GM19351 (cell line): ENCODE data around the gene TNKS1BP1.
"Not testable (repeated sequence)": the region's sequence is repeated elsewhere in the genome, so short reads cannot be mapped to it uniquely, and the experiment has no call there.

Experiments used
- ATAC-seq: cut with Tn5 transposase; IDR thresholded peaks from one replicate; pipeline ENCODE4 v1.9.1; 2021; ENCODE audit warnings: mild to moderate bottlenecking, moderate library complexity; ENCODE audit not compliant: unreplicated experiment

Gene TNKS1BP1

DNA sequence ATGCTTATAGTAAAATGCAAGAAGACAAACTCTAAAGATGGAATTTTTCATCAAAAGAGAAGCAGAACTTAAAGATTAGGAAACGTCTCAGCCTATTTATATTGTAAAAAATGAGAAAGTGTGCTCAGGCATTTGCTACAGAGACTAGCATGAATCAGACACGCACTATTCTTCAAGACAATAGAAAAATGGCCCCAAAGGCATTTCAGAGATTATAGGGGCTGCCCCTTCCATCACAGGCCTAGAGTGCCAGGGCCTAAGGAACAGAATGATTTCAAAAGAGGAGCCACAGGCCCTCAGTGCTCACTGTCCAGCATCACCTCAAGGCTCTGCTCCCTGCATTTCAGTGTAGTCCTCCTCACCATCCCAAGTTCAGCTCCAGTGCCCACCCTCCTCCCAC is 27.5 kb downstream of the TNKS1BP1 start:
- no peak for ATAC-seq

DNA sequence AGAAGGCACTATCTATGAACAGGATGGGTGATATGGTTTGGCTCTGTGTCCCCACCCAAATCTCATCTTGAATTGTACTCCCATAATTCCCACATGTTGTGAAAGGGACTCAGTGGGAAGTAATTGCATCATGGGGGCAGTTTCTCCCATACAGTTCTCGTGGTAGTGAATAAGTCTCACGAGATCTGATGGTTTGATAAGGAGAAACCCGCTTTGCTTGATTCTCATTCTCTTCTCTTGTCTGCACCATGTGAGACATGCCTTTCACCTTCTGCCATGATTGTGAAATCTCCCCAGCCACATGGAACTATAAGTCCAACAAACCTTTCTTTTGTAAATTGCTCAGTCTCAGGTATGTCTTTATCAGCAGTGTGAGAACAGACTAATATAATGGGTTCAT is 28.5 kb downstream of the TNKS1BP1 start:
- not testable (repeated sequence) for ATAC-seq

DNA sequence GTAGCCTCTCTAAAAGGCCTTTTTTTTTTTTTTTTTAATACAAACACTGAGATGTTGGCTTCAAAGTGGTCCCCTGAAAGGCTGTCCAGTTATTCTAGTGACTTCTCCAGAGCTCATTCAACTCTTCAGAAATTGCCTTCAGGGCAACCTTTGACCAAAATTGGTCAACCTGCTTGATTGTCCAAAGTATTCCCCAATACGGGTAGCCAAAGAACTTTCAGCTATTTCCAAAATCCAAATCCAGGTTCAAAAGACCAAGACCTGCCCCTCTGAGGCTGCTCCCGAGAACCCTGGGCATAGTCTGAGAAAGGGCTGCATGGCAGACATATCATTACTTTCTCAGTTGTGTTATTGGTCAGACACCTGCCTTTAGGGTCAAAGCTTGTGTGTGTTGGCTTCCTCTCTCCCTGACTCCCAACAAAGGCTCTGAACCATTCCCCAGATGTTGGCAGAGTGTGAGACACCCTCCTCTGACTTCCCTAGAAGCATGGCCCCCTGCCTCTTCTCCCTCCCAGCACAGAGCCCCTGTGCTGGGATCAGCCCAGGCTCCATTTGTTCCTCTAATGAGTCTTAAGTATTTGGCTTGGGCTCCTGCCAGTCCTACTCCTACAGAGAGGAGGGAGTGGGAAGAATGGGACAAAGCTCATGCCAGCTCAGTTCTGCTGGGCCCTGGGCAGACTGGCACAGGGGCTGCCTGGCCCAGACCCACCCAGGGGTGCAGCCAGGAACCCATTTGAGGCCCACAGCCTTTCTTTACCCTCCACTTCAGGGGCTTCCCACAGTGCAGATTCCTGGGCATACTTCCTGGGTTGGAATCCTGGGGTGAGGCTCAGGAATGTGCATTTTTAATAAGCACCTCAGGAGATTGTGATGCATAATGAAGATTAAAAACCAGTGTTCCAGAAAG is 30.3 kb downstream of the TNKS1BP1 start:
- ATAC-seq = no peak

DNA sequence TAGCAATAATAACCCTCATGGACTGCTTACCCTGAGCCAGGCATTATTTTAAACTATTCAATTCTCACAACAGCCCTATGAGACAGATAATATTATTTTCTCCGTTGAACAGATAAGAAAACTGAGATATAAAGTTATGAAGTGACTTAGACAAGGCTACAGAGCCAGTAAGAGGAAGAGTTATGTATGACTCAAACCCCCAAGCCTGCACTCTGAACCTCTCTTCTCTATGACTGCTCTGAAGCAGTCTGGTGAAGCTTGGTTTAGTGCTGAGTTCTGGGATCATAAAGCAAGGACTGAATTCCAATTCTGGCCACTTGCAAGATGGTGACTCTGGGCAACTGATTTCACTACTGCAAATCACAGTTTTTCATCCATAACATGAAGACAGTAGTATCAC is 34.5 kb downstream of the TNKS1BP1 start:
- no peak for ATAC-seq

DNA sequence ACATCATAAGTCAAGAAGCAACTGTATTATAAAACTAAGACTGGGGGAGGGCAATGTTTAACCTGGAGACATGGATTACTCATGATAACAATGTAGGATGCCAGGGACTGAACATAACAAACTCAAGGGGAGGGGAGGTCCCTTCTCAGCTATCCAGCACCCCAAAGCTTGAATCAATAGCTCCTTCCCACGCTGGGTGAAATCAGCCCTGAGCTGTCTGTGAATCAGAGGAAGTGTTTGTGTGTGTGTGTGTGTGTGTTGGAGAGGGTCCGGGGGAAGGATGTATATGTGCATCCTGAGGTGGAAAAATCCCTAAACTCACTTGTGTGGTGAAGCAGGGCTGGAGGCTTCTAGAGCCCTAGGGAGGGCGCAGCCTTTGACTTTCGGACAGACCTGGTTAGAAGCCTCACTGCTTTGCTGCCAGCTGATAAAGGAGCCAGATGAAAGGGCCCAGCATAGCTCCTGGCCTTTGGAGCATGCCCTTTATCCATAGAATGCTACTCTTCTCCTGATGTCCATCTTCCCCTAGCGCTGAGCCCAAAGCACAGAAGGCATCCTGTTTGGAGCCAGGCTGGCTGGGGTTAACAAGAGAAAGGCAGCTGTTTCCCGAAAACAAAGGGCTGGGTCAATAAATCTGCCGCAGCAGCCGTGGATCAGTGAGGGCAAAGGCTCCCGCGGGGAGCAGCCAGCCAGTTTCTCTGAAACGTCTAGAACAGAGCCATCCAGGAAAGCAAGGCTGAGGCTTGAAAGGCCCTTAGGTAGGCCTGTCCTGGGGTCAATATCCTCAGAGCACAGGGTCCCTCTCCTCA is 35.8 kb downstream of the TNKS1BP1 start:
- ATAC-seq = no peak

DNA sequence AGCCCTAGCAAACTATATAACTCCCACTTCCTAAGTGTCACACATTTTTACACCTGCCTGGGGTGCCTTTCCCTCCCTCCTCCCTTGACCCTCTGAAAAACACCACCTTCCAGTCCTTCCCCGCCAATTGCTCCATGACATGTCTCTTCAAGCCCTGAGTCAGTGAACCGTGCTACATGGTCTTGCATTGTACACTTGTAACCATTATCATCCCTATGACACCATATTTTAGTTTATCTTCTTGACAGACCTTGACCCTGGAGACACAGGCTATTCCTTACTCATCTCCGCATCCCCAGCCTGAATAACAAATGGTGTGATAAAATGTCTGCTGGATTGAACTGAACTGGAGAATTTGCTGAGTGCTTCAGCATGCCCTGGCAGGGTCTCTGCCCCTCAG is 36.9 kb downstream of the TNKS1BP1 start:
- ATAC-seq = no peak

DNA sequence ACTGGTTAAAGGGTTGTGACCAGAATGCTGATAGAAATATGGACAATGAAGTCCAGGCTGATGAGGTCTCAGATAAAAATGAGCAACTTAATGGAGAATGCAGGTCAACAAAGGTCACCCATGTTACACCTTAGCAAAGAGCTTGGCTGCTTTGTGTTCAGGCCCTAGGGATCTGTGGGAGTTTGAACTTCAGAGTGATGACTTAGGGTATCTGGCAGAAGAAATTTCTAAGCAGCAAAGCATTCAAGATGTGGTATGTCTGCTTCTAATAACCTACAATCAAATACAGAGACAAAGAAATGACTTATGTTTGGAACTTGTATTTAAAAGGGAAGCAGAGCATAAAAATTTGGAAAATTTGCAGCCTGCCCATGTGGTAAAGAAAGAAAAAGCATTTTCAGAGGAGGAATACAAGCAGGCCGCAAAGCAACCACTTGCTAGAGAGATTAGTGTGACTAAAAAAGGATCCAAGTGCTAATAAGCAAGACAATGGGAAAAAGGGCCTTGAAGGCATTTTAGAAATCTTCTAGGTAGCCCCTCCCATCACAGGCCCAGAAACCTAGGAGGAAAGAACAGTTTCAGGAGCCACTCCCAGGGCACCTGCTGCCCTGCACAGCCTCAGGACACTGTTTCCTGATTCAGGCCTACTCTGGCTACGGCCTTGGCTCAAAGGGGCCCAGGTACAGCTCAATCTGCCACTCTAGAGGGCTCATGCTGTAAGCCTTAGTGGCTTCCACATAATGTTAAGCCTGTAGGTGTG is 41.3 kb downstream of the TNKS1BP1 start:
- no peak for ATAC-seq

DNA sequence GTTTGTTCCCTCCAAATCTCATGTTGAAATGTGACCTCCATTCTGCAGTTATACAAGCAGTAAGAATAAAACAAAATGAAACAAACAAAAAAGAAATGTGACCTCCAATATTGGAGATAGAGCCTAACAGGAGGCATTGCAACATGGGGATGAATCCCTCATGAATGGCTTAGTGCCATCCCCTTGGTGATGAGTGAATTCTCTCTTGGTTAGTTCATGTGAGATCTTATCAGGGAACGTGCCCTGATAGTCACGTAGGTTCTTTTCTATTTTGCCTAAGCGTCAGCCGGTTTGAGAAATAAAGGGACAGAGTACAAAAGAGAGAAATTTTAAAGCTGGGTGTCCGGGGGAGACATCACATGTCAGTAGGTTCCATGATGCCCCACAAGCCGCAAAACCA is 43.2 kb downstream of the TNKS1BP1 start:
- not testable (repeated sequence) for ATAC-seq

DNA sequence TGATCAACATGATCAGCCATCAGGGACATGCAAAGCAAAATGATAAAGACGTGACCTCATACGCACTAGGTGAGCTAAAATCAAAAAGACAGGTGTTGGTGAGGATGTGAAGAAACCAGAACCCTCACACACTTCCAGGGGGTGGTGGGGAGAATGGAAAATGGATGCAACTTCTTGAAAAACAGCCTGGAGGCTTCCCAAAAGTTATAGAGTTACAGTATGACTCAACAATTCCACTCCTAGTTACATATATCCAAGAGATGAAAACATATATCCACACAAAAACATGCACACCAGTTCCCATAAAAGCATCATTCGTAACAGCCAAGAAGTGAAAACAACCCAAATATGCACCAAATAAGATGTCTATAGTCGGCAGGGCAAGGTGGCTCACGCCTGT is 45.6 kb downstream of the TNKS1BP1 start:
- ATAC-seq = no peak

DNA sequence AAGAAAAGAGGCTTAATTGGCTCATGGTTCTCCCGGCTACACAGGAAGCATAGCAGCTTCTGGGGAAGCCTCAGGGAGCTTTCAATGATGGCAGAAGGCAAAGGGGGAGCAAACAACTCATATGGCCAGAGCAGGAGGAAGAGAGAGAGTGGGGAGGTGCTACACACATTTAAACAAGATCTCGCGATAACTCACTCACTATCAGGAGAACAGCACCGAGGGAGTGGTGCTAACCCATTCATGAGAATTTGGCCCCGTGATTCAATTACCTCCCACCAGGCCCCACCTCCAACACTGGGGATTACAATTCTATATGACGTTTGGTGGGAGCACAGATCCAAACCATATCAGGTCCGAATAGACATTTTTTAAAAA is 46.0 kb downstream of the TNKS1BP1 start:
- ATAC-seq = no peak

DNA sequence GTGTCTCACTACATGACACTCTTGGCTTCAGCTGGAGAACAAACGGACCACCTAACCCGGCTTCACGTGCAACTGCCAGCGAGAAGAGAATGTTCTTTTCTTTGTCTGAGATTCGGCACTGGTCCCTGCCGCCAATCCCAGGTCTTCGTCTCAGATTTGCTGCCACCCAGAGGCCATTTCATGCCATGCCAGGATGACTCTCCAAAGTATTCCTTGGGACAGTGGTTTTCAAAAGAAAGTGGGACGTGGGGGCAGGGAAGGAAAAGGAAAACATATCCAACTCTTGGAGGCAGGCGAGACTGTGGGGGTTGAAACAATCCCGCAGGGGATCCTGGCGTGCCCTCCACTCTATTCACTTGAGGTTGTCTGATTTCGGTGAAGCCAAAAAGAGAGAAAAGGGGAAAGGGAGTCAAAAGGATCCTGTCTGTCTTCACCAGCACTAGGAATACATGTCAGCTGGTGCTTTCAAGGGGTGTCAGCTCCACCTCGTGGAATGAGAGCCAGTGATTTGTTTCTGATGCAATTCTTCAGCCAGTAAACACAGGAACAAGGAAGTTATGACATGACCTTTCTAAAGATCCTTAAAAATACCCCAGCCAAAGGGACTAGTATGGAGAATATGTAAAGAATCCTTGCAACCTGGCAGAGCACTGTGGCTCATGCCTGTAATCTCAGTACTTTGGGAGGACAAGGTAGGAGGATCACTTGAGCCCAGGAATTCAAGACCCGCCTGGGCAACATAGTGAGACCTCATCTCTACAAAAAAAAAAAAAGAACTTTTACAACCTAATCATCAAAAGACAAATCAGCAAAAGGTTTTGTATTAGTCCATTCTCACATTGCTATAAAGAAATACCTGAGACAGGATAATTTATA is 46.7 kb downstream of the TNKS1BP1 start:
- peak; percentile 87 for ATAC-seq

DNA sequence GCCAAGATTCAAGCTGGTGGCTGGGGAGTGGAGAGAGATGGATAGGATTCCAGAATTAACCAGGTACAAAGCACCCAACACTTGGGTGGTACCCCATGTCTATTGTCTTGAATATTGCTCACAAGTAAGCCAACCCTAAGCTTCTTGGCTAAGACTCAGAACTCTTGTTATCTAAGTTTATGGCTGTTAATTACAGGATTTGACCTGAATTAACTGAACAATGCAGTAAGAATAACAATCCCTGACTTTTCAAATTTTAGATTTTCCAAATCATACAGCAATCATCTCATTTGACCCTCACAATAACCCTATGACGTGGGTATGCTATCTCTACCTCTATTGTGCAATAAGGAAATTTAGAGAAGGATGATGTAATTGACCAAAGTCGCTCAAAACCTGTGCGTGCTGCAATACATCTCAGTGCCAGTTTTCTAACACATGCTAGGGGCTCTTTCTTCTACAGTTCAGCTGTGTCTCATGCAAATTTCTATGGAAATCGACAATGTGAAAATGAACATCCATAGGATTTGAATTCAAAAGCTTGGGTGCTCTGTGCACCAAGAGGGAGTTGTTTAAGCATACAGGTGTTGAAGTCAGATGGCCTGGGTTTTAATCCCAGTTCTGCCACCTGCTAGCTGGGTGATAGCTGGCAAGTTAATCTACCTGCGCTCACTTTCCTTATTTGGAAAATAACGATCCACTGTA is 47.6 kb downstream of the TNKS1BP1 start:
- ATAC-seq = no peak

DNA sequence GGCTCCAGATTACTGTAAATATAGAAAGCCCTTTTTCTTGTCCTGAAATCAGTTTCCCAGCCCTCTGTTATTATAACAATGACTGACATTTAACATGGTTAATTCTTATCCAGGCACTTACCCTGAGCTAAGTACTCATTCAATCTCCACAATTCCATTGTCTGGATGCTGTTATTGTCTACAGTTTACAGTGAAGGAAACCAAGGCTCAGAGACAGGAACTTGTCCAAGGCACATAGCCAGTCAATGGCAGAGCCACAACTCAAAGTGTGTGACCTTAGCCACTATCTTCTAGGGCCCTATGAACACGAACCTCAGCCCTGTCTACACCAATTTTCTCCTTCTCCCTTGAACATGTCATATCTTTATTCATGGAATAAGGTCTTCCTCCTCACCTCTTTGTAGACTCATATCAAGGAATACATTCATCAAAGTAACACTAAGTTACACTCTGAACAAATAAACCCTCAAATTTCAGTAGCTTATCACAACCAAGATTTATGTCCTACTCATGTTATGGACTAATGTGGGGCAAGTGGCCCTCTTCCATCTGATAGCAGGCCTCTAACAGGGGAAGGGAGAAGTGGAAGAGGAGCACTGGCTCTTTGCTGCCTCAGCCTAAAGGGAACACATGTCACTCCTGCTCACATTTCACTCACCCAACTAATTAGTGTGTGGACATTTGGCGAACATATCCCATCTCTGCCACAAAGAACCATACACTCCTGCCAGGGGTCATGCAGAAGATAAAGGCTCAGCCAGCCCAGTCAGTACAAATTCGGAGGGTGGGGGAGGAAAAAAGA is 48.4 kb downstream of the TNKS1BP1 start:
- no peak for ATAC-seq

DNA sequence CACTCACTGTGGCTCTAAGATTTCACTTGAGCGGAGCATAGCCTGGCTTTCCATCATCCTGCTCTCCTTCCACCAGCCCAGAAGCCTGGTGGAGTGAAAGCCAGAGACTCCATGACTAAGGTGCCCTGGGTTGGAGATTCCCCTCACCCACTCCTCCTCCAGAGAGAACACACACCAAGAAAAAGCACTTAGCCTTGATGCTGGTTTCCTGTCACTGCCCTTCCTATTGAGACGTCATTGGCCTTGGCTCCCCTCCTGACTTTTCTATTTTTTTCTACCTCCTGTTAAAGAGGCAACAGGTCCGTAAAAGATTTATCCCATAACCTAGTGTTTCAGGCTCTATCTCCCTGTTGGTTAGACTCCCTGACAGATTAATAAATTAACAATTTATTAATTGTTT is 49.2 kb downstream of the TNKS1BP1 start:
- no peak for ATAC-seq

DNA sequence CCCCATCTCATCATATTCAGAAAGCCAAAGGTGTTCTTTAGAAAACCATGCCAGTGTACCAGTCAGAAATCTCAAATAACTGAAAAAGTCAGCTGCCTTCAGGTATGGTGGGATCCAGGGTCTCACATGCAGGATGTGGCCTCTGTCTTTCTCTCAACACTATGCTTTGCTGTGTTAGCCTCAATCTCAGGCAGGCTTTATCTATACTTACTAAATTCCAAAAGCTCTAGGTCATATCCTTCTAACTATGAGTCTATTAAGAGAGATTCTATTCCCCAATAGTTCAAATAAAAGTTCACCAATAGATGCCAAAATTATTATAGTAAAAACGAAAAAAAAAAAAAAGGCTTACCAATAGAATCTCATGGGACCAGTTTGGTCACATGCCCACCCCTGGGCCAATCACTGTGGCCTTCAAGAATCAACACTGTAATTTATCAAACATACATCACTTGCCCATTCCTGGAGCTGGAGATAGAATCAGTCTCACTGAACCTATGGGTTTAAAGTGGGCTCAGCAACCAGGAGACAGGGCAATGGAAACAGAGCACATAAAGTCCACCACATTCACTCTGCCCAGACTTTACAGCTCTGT is 49.8 kb downstream of the TNKS1BP1 start:
- no peak for ATAC-seq

DNA sequence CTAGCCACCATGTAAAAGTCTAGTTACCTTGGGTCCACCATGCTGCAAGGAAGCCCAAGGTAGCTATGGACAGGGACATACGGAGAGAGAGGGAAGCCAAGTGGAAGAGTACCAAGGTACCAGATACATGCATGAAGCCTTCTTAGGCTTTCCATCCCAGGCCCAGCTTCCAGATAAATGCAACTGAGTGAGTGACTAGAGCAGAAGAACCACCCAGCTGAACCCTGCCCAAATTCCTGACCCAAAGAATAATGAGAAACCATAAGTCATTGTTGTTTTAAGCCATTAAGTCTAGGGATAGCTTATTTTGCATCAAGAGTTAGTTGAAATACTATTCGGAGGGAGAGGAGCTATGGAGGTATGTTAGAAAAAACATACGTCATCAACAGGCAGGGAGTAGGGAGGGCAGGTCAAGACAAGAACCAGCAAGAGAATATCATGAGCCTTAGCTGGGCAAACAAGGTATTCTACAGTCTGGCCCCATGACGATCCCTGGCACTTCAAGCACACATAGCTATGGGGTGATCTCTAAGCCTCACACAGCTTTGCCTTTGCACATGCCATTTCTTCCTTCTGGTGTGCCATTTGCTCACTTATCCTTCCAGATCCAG is 51.2 kb downstream of the TNKS1BP1 start:
- no peak for ATAC-seq

DNA sequence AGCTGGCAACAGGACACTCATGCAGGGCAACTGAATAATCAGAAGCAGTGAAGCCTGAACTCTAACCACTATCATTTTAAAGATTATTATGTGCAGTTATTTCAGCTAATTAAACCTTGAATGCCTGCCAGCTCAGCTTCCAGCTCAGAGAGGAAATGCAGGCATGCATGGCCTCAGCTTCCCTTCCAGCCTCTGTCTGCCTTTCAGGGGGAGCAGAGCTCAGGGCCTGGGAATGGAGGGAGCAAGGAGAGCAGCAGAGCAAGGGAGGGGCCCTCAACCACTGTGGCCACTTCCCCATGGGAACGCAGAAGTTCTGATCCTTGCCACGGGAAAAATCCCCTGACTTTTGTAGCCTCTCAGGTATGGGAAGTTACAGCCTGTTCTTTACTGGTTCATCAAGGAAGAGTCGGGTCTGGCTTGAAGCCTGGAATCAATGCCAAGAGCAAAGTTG is 55.2 kb downstream of the TNKS1BP1 start:
- ATAC-seq = no peak

DNA sequence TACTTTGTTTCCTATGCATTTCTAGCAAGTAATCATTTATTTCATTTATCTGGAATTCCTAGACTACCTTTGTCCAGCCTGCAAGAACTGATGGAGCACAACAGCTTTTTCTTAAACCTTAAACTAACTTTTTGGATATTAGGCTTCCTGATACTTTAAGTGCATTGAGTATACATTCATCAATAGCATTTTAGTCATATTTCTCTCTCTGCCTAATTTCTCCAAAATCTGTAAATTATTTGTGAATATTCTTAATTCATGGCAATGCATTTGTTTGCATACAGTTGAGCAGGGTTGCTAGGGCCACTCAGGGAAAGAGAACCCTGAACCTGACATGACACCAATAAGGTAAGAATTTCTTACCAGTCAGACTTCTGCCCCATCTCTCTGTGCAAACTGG is 58.6 kb downstream of the TNKS1BP1 start:
- no peak for ATAC-seq
